GM18907 (cell line): ENCODE measurements around the gene ZNF436.

Experiments
- ATAC-seq: cut with Tn5 transposase; IDR thresholded peaks from one replicate; pipeline ENCODE4 v1.9.1; 2021; ENCODE audit warnings: mild to moderate bottlenecking, moderate library complexity; ENCODE audit not compliant: unreplicated experiment

ZNF436 gene

DNA sequence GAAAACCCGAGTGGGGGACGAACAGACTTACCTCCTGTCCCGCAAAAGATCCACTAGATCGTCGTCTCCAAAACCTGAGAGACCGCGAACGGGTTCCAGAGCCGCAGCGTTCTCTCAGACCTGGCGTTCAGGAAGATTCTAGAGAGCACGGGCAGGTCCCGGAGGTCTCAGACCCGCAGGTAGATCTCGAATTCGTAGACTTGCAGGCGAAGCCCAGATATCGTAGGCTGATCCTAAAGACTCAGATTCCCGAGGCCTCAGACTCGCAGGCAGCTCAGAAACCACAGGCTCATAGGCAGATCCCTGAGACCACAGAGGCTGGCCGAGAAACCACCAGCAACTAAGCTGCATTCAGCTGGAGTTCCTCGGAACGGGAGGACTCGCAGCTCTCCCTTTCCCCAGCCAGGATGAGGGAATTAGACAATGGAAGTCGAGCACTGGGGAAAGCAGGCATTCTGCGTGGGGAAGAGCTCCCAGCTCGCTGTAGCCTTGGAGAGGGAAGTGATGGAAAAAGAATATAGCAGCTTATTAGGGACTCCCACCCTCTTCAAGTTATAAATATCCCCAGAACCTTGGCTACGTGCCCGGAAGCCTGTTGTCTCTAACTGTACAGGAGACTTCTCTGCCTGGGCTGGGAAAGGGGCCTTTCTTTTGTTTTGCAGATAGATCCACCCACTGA lies at the start of gene ZNF436:
Gene ZNF436, minus strand, starts transcription at position 502 of the 679 bp plus-strand sequence. CDS start 1,831 bp downstream, outside the sequence.
- no peak for ATAC-seq

DNA sequence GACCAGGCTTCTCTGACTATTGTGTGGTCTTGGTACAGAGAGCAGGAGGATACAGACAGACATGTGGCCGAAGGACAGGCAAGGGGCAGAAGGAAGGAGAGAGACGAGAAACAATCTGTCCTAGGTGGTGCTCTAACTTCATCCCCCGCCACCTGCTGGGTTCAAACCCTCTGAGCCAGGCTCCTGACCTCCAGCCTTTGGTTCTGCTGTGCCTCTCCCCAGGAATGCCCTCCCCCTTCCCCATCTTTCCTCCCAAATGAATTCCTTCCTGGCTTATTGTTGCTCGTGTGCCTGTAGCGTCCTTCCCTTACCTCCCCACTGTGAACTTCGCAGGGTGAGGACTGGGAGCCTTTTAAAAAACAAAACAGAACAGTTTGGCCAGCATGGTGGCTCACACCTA lies 49.5 kb upstream of the ZNF436 start:
- ATAC-seq: no peak

DNA sequence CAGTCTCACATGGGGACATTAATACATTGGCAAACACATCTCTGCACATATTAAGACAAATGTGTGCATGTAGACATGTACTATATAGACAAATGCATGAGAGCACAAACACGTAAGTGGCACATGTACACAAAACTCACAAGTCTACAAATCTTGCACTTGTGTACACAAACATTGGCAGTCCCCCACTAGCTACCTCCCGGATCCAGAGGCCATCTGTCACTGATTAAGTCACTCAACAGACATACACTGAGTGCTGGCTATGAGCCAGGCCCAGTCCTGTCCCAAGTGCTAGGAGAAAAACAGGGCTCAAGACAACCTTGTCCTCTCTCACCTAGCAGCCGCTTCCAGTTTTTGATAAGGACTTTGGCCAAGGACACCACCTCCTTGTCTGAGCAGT lies 47.9 kb upstream of the ZNF436 start:
- ATAC-seq: no peak

DNA sequence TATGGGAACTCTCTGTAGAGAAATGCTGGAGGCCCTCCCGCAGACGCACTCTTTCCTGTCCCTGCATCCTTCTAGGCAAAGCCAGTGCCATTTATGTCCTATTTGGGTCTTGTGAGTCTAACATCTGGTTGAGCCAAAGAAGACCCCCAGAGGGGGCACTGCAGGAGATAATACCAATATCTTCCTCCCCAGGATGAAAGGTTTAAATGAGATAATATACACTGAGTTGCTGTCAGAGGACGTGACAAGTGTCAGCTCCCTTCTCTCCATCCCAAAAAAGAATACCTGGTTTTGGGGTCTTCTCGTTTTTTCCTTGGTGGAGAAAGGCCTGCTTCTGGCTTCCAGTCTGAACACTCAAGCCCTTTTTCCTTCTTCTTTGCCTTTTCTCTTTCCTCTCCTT lies 47.3 kb upstream of the ZNF436 start:
- ATAC-seq: no peak

DNA sequence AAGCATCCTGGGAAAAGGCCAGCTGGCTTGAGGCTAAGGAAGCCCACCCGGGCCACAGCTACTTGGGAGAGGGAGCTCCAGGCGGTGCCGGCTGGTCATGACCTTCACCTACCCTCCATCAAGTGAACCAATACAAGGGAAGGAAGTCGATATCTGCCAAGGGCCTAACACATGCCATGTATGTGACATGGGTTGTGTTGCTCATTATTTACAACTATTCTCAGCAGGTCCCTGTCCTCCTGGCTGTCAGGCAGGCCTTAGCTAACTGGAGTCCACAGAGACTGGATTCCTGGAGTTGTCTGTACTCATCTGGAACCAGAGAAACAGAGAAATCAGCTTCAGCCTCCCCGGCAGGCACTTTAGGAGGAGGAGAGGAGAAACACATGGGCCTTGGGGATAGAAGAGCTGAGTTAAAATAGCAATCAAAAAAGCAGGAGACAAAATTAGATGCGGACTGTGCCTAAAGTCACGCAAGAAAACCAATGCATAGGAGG lies 39.2 kb upstream of the ZNF436 start:
- no peak for ATAC-seq

DNA sequence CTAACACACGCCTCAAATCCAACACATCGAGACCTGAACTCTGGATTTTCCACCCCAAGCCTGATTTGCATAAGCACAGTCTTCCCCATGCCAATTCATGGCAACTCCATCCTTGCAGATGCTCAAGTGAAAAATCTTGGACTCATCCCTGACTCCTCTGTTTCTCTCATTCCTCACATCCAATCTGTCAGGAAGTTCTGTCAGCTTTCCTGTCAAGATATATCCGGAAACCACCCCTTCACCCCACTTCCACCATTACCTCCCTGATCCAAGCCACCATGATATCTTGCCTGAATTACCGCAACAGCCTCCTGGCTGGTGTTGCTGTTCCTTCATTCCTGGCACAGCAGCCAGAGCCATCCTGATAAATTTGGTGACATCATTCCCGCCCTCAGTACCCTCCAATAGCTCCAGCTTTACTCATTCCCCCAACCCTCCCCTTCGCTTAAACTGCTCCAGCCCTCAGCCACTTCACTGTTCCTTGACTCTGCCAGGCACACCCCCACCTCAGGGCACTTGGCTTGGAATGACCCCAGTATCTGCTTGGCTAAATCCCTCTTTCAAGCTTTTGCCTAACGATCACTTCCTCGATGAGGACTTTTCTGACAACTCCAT lies 37.5 kb upstream of the ZNF436 start:
- no peak for ATAC-seq

DNA sequence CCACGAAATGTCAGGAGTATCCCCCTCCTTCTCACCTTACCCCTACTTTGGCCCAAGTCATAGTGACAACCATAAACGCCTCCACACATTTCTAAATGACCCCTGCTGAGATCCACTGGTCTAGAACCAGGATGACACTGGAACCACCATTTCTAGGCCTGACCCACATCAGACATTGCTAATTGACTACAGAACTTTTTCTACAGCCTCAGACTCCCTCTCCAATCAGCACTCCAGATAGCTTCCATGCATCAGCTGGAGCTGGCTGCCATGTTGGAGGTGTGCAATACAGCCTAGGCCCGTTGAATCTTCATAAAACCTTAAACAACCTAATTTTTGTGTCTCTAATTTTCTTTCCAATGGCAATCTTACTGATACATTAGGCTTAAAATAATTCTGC lies 36.3 kb upstream of the ZNF436 start:
- no peak for ATAC-seq

DNA sequence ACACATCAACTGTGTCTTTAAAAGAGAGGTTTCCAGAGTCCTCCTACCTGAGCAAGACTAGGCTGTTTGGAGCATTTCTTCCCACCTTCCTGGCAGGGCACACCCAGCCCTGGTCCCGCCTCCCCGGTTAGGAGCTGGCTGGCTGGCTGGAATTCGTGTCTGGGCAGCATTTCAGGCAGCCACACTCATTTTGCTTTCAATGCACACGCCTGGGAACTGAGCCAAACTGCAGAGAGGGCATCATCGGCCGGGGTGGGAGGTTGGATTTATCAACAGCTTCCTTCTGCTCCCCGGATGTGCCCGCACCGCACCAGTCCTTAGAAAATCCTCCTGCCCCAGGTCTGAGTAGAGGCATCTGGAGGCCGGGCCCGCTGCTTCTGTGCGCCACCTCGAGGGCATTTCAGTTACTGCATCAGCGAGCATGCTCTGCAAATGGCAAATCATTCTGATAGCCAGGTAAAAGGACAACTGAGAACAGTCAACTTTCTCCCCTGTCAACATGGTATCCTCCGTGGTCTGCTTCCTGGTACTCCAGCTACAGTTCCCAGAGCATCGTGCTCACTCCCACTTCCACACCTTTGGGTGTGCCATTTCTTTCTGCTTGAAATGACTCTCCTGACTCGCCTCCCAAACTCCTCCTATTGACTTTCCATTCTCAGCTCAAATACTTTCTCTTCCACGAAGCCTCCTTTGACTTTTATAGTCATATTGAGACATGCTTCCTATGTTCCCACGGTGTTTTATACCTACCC lies 34.3 kb upstream of the ZNF436 start:
- ATAC-seq: no peak

DNA sequence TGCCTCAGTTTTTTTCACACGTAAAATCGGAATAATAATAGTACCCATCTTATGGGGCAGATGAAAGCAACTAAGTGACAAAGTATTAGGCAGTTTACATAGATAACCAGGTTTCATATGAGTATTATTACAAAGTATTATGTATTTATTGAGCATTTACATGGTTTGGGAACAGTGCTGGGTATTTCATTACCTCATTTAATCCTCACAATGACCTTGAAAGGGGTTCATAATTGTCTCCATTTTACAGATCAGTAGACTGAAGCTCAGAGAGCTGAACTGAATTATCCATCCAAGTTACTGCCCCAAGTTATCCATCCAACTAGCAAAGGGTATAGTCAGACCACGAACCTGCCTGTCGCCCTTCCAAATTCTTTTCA lies 33.7 kb upstream of the ZNF436 start:
- ATAC-seq: no peak

DNA sequence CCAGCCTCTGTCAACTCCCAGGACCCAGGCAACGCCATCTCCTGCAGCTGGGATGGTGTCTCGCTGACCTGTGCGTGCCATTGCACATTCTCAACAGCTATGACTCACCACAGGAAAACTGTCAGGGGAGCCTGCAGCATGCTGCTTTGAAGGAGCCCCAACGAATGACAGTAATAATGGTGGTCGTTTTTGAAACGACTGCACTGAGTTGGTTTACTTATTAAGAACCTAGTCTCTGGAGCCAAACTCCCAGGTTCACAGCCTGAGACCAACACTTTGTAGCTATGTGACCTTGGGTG lies 33.4 kb upstream of the ZNF436 start:
- ATAC-seq: no peak

DNA sequence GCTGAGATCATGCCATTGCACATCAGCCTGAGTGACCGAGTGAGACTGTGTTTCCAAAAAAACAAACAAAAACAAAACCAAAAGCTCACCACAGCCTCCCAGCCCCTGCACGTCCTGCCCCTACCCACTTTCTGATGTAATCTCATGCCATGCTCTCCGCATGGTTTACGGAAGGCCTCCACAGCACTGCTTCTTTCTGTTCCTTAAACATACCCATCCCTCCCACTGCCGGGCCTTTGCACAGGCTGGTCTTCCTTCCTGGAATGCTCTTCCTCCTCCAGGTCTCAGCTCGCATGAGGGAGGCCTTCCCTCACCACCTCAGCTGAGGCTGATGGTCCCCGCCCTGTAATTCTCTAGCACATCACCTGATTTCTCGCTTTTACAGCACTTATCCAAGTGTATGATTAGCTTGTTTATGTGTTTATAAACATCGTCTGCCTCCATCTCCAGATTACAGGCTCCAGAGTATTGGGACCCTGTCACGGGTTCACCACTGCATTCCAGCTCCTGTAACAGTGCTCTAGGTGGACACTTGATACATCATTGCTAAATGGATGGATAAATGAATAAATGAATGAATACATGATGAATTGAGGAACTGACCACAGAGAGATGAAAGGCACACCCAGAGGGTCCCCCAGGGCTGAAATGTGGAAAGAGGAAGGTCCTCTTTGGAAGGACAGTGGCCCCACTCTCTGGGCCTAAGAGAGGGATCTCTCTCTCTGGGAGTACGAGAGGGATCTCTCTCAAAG lies 32.8 kb upstream of the ZNF436 start:
- no peak for ATAC-seq

DNA sequence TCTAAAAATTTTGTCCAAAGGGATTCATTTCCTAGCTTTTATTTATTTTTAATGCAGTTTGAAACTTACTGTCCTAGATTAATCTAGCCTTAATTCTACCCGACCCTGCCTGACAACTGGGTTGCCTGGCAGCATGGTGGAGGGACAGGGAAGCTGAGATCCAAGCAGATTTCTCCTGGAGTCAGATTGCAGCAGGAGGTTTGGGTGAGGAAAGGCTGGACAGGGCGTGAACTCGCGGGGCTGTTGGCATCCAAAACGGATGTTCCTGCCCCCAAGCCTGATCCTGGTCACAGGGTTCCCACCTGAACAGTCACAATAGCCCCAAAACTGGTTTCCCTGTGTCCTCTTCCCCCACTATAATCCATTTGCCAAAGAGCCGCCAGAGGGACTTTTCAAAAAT lies 31.7 kb upstream of the ZNF436 start:
- ATAC-seq: no peak

DNA sequence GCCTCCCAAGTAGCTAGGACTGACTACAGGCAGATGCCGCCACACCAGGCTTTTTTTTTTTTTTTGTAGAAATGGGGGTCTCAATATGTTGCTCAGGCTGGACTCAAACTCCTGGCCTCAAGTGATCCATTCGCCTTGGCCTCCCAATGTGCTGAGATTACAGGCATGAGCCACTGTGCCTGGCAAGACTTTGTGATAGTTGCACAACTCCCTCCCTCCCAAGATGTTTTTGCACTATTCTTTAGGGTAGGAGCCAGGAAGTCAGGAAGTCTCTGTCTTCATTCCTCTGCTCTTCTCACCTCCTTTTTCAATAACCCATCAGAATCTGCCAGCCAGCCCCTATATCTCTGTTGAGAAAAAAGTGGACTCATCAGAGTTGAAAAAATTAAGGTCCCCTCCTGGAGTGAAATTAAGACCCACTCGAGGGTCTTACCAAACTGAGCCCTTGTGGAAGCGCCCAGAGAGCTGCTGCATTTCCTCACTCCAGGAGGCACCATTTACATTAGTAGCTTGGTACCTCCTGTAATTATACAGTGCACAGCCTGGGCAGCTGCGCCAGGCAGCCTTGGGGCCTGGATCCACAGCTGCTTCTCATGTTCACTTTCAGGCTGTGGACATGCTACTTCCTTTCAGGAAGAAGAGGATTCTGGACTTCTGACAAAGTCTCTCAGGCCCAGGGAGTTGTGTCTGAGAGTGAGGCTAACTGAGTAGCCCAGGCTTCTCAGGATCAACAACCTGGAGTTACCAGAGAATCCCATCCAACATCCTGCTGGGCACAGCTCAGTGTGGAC lies 30.9 kb upstream of the ZNF436 start:
- ATAC-seq: no peak

DNA sequence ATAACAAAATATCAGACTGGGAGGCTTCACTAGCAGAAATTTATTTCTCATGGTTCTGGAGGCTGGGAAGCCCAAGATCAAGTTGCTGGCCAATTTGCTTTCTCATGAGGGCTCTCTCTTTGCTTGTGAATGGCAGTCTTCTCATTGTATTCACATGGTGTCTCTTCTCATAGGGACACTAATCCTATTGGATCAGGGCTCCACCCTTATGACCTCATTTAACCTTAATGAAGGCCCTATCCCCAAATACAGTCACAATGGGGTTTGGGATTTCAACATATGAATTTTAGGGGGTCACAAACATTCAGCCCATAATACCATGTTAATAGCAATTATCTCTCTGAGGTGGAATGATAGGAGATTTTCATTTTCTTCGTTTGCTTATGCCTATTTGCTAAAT lies 29.6 kb upstream of the ZNF436 start:
- no peak for ATAC-seq

DNA sequence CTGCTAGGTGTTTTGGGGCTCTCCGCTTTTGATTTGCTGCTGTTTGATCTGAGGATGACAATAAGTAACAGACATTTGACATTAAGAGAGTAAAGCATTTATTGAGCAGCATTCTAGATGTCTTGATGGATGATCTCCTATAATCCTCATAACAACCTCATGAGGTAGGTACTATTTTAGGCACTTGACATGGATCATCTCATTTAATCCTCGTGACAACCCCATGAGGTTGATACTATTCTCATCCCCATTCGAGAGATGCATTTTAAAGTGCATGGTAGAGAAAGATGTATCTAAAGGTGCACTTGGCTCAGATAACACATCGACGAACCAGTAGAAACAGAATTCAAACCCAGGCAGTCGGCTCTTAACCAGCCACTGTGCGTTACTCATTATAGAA lies 28.3 kb upstream of the ZNF436 start:
- ATAC-seq: no peak

DNA sequence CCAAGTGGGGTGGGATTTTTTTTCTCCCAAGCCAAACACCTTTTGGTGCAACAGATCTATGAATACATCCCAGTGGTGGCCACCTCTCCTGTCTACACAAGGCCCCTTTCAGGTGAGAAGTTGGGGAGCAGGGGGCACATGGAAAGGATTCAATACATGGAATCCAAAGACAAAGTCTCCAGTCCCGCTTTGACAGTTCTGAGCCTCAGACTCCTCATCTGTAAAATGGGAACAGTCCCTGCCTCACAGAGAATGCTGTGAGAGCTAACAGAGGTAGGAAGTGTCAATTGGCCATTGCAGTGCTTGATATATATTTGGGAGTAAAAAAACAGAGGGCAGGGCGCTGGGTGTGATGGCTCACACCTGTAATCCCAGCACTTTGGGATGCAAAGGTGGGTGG lies 26.7 kb upstream of the ZNF436 start:
- no peak for ATAC-seq

DNA sequence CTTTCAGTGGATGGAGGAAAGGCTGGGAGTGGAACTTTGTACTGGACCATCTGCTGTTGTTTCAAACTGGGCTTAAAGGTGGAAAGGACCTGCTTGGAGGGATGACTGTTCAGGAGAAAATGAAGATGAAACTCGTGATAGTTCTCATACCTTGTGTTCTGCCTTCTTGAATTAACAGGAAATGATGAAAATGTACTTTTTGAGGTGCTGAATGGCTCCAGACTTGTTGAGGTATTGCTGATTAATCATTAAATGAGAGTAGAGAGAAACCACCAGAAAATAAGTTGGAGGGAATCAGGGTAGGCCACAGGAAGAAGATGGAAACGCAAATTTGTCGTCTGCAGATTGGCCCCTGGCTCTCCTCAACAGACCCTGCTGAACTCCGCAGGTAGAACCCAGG lies 26.2 kb upstream of the ZNF436 start:
- no peak for ATAC-seq

DNA sequence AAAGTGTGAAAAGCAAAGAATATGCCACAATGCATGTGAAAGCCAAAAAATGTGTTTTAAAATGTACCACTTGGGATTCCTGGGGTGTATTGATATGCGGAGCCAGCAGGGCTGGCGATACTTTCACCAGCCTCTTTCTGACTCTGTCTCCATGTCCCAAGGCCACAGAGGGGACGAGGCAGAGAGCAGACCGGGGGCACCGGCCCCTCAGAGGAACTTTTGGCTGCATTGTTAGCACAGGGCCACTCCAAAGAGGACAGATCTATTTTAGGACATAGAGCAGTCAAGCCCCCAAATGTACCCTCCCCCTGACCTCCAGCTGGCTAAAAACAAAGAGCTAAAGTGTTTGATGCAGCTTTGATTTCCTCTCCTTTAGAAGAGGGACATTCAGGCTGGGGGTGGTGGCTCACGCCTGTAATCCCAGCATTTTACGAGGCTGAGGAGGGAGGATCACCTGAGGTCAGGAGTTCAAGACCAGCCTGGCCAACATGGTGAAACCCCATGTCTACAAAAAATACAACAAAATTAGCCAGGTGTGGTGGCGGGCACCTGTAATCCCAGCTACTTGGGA lies 25.6 kb upstream of the ZNF436 start:
- no peak for ATAC-seq

DNA sequence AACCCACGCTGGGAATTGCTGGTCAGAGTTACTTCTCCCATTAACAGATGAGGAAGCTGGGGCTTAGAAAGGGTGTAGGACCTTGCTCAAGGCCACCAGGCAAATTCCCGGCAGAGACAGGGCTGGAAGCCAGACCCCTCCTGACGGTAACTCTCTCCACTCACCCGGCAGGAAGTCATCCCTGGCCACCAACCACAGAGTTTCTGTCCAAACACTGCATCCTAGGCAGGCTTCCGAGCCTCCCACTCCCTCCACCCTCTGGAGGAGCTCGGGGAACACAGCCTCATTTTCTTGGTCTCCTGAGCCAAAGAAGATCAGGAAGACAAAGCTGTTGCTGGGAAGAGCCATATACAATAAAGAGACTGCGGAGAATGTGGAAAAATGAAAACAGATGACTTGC lies 25.0 kb upstream of the ZNF436 start:
- no peak for ATAC-seq

DNA sequence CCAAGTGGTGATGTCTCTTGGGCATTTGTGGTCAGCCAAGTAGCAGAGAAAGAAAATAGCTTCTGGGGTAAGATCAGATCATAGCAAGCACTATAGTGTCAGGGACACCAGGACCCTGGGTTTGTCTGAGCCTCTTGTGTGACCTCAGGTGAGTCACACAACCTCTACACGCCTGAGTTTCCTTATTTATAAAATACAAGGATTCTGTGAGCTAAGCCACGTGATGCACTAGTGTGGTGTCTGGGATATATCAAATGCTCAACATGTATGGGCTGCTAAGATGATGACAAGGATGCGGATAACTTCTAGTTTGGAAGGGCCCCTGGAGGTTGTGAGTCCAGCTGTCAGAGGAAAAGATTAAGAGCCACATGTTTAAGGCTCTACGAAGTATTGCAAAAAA lies 24.5 kb upstream of the ZNF436 start:
- ATAC-seq: no peak
